Right lobe of liver (tissue), 4 donors: ENCODE data around the gene TLCD3A.

Experiments
- POLR2A ChIP-seq: fragments of 450-650 bp; IDR thresholded peaks from one replicate; pipeline ENCODE4 v1.6.1; 2017; ENCODE audit warnings: antibody characterized with exemption, mild to moderate bottlenecking
- TF ChIP-seq, protein P1 (sequence below), 4 donors: fragments of 200-600 bp in 3 of 4; fragments of 450-650 bp in 1 of 4; IDR thresholded peaks; one replicate each; pipeline versions ENCODE4 v1.5.1 to v1.8.0; 2016 to 2022; ENCODE audit warnings: antibody characterized with exemption in 4 of 4, mild to moderate bottlenecking in 2 of 4
- donor health status: DM: no; HTN: no; CAD: no.
- donor health status: DM: no; HTN: no; CAD: no.
- donor health status: DM: no; HTN: yes; CAD: no.

GRCh38 chr17:731644-732066 lies 741 bp upstream of the TLCD3A start:
- TF ChIP-seq POLR2A, result no peak
- TF ChIP-seq, protein P1, sequence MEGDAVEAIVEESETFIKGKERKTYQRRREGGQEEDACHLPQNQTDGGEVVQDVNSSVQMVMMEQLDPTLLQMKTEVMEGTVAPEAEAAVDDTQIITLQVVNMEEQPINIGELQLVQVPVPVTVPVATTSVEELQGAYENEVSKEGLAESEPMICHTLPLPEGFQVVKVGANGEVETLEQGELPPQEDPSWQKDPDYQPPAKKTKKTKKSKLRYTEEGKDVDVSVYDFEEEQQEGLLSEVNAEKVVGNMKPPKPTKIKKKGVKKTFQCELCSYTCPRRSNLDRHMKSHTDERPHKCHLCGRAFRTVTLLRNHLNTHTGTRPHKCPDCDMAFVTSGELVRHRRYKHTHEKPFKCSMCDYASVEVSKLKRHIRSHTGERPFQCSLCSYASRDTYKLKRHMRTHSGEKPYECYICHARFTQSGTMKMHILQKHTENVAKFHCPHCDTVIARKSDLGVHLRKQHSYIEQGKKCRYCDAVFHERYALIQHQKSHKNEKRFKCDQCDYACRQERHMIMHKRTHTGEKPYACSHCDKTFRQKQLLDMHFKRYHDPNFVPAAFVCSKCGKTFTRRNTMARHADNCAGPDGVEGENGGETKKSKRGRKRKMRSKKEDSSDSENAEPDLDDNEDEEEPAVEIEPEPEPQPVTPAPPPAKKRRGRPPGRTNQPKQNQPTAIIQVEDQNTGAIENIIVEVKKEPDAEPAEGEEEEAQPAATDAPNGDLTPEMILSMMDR (IDR thresholded peaks at IDR 0.05), result no peak
